DMS153 treated with DMSO at 0.1 percent for 48 hours (cell line): ENCODE results near the gene TSEN15.

ENCODE experiments used
- DNase-seq: peaks from one replicate; lab custom pipeline; 2025; ENCODE audit not compliant: unreplicated experiment; lab: John Stamatoyannopoulos, UW

Gene TSEN15

DNA sequence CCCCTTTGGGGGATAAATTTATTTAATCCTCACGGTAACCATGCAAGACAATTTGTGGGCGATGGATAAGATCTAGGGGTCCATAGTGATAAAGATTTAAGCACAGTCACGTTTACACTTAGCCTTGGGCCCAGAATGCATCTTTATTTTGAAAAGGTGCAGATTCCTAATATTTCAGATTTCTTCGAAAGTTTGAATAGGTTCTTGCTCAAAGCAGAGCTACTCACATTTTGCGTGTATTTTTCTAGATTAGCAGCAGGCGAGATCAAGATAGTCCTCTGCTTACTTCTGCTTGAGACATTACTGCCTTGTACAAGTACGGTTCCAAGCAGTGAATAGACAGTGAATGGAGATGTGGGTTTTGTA lies 647 bp downstream of the TSEN15 start:
- DNase-seq, result no peak

DNA sequence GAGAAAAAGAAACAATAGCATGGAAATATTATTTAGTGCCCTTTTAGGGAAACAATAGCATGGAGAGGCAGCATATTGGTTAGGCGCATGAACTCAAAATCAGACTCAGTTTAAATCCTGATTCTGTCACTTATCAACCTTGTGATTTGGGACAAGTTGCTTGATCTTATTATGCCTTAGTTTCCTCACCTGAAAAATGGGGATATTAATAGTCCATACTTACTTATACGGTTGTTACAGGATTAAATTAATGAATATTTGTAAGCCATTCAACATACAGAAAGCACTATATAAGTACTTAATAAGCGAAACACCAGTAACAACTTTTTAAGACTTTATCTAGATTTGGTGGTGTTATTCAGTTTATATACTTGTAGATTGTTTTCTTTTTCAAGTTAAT lies 1.2 kb downstream of the TSEN15 start:
- DNase-seq, result no peak

DNA sequence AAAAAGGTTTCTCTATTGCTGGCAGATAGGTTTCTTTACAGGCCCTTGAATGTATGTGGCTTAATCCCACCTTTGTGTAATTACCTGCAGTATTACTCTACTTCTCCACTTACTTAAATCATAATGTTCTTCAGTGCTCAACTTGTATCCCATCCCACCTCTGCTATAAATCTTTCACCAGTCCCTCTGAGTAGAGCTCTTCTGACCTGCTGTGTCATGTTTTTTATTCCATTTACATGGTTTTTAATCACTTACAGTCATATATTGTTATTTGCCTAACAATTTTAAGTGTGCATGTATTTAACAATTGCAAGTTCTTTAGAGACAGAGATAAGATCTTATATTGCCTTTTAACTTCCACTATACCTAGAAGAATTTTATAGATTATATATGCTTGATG lies 2.4 kb downstream of the TSEN15 start:
- no peak for DNase-seq

- DNase-seq, result no peak
Observed at GRCh38 chr1:184056921-184057555, 5.5 kb downstream of the TSEN15 start.

DNA sequence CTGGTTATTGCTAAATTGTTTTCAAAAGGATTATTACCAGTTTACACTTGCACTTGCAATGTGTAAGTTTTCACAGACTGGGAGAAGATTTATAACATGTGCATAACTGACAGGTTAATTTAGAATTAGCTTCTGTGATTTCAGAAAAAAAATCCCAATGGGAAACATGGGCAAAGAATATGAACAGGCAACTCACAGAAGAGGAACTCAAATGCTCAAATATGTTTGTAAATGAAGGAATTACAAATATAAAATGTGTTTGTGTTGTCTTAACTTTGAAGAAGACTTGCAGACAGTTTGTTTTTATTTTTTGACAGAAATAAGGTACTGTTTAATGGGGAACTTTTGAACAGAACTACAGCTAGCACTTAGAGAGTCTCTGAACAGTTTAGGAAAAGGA lies 8.4 kb downstream of the TSEN15 start:
- DNase-seq, result no peak

- DNase-seq, result no peak
Observed at GRCh38 chr1:184060316-184060715, 8.8 kb downstream of the TSEN15 start.

- DNase-seq, result no peak
Observed at GRCh38 chr1:184061396-184062003, 10.0 kb downstream of the TSEN15 start.

DNA sequence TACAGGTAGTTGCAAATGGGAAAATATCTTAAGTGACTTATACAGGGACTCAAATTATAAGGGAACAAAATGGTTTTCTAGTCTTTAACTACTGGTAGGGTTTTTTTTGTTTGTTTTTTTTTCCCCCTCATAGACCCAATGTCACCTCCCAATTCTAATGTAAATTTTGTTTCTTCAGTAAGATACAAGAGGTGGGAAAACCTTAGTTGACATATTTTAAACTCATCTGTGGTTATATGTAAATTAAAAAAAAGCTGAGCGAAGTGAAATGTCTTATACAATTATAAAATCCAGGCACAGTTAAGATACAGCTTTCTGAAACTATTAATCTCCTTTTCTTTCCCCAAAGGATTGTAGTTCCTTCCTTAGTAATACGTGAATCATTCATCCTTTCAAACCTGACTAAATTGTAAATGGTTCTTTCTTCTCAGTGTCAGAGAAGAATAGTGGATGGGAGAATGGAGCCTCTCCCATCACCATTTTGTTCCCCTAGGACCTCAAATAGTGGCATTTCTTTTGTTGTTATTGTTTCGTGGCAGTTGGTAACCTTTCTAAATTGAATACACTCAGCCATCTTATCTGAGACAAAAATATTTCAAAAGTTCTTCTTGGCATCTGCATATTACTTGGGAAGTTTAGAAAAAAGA lies 11.2 kb downstream of the TSEN15 start:
- no peak for DNase-seq

DNA sequence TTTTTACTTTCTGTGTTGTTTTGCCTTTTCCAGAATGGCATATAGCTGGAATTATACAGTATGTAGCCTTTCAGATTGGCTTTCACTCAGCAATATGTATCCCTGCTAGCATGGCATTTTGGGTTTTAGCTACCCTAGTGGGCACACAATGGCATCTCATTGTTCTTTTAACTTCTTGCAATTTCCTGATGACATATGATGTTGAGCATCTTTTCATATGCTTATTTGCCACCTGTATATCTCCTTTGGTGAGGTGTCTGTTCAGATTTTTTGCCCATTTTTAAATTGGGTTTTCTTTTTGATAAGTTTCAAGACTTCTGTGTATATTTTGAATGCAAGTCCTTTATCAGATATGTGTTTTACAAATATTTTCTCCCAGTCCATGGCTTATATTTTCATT lies 14.0 kb downstream of the TSEN15 start:
- no peak for DNase-seq

DNA sequence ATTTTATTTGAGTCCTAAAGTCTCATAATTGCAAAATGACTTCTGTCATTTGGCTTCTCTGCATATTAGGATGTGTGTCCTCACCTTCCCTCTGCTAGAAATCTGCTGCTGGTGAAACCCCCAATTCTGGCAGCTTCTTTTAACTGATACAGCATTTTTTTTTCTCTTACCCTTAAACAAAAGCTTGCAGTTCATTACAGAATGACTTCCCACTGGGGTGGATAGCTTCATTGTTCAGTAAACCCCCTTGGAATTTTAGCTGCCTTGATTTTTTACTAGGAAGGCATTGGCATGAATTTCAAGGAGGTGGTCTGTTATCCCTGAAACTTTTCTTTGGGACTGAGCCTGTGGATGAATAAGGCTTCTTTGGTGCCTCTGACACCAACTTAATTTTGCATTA lies 16.8 kb downstream of the TSEN15 start:
- DNase-seq, result no peak

DNA sequence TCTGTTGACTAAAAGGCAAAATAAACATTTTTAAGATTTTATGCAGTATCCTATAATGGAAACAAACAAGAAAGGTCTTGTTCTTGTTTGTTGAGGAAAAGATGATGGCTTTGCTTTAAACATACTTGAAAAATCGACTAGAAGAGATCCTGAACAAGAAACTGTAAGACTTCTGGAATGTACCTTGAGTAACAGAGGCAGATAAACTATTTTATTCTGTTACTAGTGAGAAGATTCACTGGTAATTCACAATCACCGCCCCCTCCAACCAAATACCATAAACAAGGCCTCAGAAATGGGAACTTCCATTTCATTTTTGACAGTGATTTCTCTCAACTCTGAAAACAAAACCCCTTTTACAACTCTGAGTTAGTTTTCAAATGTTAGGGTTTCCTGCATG lies 18.1 kb downstream of the TSEN15 start:
- DNase-seq, result no peak

DNA sequence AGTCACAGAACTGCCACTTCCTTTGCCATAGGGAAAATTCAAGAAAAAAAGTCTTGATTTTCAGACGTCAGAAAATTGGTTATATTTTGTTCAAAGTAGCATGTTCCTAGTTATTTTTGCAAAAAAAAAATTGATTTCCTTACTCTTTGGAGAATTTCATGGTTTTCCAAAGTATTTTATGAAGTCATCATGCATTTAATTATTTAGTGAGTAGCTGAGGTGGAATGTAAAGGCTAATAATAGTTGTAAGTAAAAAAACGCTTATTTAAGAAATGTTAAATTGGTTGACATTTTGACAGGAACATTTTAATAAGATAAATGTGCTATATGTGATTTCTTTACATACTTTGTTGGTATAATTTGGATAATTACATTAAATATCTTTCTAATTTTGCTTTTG lies 20.8 kb downstream of the TSEN15 start:
- DNase-seq, result no peak

GRCh38 chr1:184074383-184074782 lies 22.9 kb downstream of the TSEN15 start:
- DNase-seq, result no peak

GRCh38 chr1:184075055-184076029 lies 23.8 kb downstream of the TSEN15 start:
- peak; percentile 84 for DNase-seq

DNA sequence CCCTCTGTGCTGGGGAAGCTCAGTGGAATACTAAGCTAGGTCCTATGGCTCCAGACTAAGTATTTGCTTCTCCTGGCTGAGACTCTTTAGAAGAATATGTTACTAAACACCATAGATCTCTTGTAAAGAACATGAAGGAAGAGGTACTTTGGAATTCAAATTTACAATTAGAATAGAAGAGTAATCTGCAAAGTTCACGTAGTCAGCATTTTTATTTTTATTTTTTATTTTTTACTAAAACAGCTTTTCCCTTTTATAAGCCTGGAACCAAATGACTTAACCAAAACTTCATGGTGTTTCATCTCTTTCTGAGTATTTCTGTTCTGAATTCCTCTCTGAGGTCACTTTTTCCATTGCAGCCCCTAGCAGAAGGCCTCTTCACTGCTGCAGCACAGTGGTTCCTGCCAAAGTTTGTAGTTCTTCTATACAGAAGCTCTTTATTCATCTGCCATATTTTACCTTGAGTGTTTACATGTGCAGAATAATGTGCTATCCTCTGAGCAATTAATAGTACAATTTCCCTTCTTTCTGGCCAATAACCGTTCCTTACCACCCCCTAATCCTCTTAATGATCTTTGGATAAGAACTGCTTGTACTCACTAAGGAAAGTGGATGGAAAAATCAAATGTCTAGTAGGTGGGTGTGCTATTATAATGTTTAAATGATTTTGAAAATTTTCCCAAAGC lies 27.2 kb downstream of the TSEN15 start:
- DNase-seq, result no peak

- no peak for DNase-seq
Observed at GRCh38 chr1:184080309-184080708, 28.8 kb downstream of the TSEN15 start.

DNA sequence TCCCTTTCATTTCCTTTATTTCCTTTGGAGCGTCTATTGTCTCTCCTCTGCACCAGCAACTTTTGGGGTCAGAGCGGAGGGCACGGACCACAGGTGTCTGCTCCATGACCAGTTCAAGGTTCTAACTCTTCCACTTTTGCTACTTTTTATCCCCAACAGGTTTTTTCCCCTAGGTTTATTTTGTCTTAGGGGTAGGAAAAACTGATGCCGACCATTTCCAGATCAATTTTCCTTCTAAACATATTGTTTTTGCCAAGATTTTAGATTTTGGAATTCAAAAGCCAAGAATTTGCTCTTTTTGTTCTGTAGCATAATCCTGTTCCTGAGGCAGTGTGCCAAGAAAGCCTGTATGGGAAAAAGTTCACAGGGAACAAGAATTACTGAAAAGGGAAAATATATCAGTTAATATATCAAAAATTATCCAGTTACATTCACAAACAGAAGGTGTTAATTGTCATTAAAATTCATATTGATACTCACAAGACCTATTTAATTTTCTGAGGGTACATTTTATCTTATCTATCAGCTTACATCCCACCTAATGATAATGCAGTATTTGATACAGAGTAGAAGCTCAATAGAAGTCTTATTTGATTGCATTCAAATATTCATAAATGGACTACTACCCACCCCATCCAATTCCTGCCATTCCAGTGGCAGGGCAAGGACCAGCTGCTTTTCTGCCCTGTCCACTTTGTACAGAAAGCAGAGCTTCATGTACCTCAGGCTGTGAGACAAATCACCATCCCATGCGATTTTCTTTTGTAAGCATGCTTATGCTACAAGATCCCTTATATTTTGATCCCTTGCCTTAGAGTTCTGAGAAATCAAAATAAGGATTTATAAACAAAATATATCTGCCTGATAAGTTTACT lies 31.2 kb downstream of the TSEN15 start:
- DNase-seq, result no peak

GRCh38 chr1:184085667-184086066 lies 34.1 kb downstream of the TSEN15 start:
- DNase-seq, result no peak

- no peak for DNase-seq
Observed at GRCh38 chr1:184088037-184088436, 36.5 kb downstream of the TSEN15 start.

DNA sequence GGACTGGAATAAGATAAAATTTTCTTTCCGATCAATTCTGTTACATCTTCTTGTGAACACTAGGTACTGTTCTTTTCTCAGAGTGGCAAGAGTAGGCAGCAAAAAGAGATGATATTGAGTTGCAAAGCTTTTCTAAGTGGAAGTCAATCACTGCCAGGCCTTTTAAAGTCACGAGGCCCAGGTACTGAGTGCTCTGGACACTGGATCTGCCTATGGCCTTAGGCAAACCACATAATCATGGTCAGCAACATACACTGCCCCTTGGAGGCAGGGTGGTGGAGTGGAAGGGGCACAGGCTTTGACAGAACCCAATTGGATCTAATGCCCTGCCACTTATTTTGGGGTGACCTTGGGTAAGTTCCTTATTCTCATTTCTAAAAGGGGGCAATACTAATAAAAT lies 41.5 kb downstream of the TSEN15 start:
- DNase-seq, result no peak
